Loucy (cell line): ENCODE results near the gene PDGFD.

Experiments used
- H2AFZ ChIP-seq: fragments of 200-600 bp; sonication (generic); 2 replicates; pipeline ENCODE4 v1.6.0; 2016; ENCODE audit warnings: antibody characterized with exemption, mild to moderate bottlenecking, low read length, moderate library complexity
- H3F3A ChIP-seq: fragments of 200-600 bp; 2 replicates; pipeline ENCODE4 v1.6.0; 2016; ENCODE audit warnings: antibody characterized with exemption, low read depth, mild to moderate bottlenecking
- H3K27me3 ChIP-seq: fragments of 200-600 bp; sonication (generic); 2 replicates; pipeline ENCODE4 v1.6.1; 2014; ENCODE audit warnings: low read length, mild to moderate bottlenecking; ENCODE audit not compliant: insufficient read depth, poor library complexity, severe bottlenecking
- H3K36me3 ChIP-seq: fragments of 200-600 bp; sonication (generic); 2 replicates; pipeline ENCODE4 v1.6.1; 2016; ENCODE audit warnings: low read length; ENCODE audit not compliant: insufficient read depth
- H3K4me1 ChIP-seq: fragments of 200-600 bp; sonication (generic); 2 replicates; pipeline ENCODE4 v1.5.1; 2014; ENCODE audit warnings: low read length, mild to moderate bottlenecking; ENCODE audit not compliant: insufficient read depth, poor library complexity, severe bottlenecking
- H3K4me2 ChIP-seq: fragments of 200-600 bp; sonication (generic); 2 replicates; pipeline ENCODE4 v1.6.0; 2014; ENCODE audit warnings: antibody characterized with exemption, low read length, low read depth, mild to moderate bottlenecking; ENCODE audit not compliant: poor library complexity, severe bottlenecking
- H3K4me3 ChIP-seq: fragments of 200-600 bp; sonication (generic); 2 replicates; pipeline ENCODE4 v1.5.1; 2014; ENCODE audit warnings: low read length, mild to moderate bottlenecking, mixed read lengths; ENCODE audit not compliant: poor library complexity, severe bottlenecking
- H3K79me2 ChIP-seq: fragments of 200-600 bp; sonication (generic); 2 replicates; pipeline ENCODE4 v1.6.1; 2014; ENCODE audit warnings: low read length; ENCODE audit not compliant: insufficient read depth
- H3K9ac ChIP-seq: fragments of 200-600 bp; sonication (generic); 2 replicates; pipeline ENCODE4 v1.6.0; 2014; ENCODE audit warnings: mild to moderate bottlenecking, low read depth, low read length, moderate library complexity; ENCODE audit not compliant: poor library complexity, severe bottlenecking
- H3K9me2 ChIP-seq: fragments of 200-600 bp; sonication (generic); replicated peaks from 2 replicates; pipeline ENCODE4 v1.6.1; 2016; ENCODE audit warnings: low read depth, low read length, mixed read lengths
- H3K9me3 ChIP-seq: fragments of 200-600 bp; sonication (generic); 2 replicates; pipeline ENCODE4 v1.6.1; 2014; ENCODE audit warnings: mild to moderate bottlenecking, antibody characterized with exemption, low read length, low read depth; ENCODE audit not compliant: insufficient read depth
- H4K20me1 ChIP-seq: fragments of 200-600 bp; sonication (generic); 2 replicates; pipeline ENCODE4 v1.6.0; 2014; ENCODE audit warnings: antibody characterized with exemption, low read length, mild to moderate bottlenecking; ENCODE audit not compliant: insufficient read depth, poor library complexity, severe bottlenecking
- EZH2phosphoT487 ChIP-seq: fragments of 200-600 bp; IDR thresholded peaks from 2 replicates; pipeline ENCODE4 v1.6.1; 2018; ENCODE audit warnings: antibody characterized with exemption, mild to moderate bottlenecking, moderate library complexity, borderline replicate concordance
- TF ChIP-seq, protein P1 (sequence below): fragments of 200-600 bp; sonication (generic); conservative IDR thresholded peaks from 2 replicates; pipeline ENCODE4 v1.5.1; 2014; ENCODE audit warnings: mild to moderate bottlenecking, antibody characterized with exemption, low read length

PDGFD gene

DNA sequence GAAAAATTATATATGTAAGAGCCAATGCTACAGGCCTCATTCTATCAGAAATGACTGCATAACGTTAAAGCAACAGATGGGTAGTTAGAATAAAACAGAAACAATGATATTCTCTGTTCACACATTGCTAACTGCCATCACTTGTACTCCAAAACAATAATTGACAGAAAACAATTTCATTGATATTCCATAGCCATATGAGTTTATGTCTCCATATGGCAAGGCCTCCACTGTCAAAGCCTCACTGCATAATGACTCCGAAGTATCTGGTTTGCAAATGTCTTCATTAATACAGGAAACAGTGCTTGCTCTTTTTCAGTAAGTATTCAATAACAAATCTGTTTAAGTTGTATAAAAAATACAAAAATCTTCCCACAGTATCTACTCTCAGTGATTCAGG lies 117.6 kb downstream of the PDGFD start:
- H3K4me1 ChIP-seq = peaks cover 5% of the 10 kb centered on the region
- TF ChIP-seq, protein P1, sequence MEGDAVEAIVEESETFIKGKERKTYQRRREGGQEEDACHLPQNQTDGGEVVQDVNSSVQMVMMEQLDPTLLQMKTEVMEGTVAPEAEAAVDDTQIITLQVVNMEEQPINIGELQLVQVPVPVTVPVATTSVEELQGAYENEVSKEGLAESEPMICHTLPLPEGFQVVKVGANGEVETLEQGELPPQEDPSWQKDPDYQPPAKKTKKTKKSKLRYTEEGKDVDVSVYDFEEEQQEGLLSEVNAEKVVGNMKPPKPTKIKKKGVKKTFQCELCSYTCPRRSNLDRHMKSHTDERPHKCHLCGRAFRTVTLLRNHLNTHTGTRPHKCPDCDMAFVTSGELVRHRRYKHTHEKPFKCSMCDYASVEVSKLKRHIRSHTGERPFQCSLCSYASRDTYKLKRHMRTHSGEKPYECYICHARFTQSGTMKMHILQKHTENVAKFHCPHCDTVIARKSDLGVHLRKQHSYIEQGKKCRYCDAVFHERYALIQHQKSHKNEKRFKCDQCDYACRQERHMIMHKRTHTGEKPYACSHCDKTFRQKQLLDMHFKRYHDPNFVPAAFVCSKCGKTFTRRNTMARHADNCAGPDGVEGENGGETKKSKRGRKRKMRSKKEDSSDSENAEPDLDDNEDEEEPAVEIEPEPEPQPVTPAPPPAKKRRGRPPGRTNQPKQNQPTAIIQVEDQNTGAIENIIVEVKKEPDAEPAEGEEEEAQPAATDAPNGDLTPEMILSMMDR = no peak
- no peak for TF ChIP-seq EZH2phosphoT487
- H3K36me3 ChIP-seq = no peaks in the 10 kb centered on the region
- no peaks in the 10 kb centered on the region for H4K20me1 ChIP-seq
- H3K4me3 ChIP-seq = no peak overlapping the region
- H3K9ac ChIP-seq = no peak overlapping the region
- H3K27me3 ChIP-seq = no peaks in the 10 kb centered on the region
- H3F3A ChIP-seq = no peaks in the 10 kb centered on the region
- H3K79me2 ChIP-seq = no peaks in the 10 kb centered on the region
- no peaks in the 10 kb centered on the region for H3K9me3 ChIP-seq
- H3K4me2 ChIP-seq = no peak overlapping the region
- H2AFZ ChIP-seq = no peak overlapping the region
- H3K9me2 ChIP-seq = no peaks in the 10 kb centered on the region

DNA sequence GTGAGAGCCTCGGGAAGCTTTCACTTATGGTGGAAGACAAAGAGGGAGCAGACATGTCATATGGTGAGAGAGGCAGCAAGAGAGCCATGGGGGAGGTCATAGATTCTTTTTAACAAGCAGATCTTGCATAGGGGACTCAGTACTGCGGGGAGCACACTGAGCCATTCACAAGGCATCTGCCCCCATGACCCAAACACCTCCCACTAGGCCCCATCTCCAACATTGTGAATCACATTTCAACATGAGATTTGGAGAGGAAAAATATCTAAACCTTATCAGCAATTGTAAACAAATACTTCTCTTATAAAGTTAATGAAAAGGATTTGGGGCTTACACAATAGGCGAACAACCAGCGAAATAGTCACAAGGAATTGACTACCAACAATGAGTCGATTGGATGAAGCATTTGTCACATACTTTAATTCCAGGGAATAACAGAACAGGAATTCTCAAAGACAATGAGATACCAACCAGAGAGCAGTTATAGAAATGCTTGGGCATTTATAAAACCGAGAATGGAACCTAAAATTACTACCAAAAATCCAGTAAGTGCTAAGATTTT lies 120.2 kb downstream of the PDGFD start:
- H3K4me1 ChIP-seq = no peaks in the 10 kb centered on the region
- H3K9ac ChIP-seq = no peak overlapping the region
- no peaks in the 10 kb centered on the region for H3K27me3 ChIP-seq
- no peaks in the 10 kb centered on the region for H3K9me3 ChIP-seq
- no peak overlapping the region for H3K4me3 ChIP-seq
- H3K4me2 ChIP-seq = no peak overlapping the region
- H3K36me3 ChIP-seq = no peaks in the 10 kb centered on the region
- no peaks in the 10 kb centered on the region for H3K79me2 ChIP-seq
- no peaks in the 10 kb centered on the region for H3K9me2 ChIP-seq
- no peaks in the 10 kb centered on the region for H4K20me1 ChIP-seq
- no peak overlapping the region for H2AFZ ChIP-seq
- no peaks in the 10 kb centered on the region for H3F3A ChIP-seq
- TF ChIP-seq, protein P1 = no peak
- no peak for TF ChIP-seq EZH2phosphoT487

DNA sequence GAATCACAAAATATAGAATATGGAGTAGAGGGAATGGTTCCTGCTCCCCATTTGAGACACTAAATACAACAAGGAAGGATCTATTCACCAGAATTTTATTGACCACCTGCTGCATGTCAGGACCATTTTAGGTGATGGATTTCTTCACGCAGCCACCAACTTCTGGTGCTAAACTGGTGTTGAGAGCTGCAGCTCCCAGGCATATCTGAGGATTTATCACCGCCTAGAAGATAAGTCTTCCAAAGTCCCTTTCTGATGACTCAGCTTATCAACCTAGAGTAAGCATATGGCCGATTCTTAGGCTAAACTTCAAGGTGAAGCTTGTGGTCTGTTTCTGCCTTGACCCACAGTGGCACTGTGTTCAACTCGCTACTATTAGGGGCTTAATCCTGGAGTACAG lies 120.8 kb downstream of the PDGFD start:
- no peak overlapping the region for H3K9ac ChIP-seq
- H3K9me2 ChIP-seq = no peaks in the 10 kb centered on the region
- H3K79me2 ChIP-seq = no peaks in the 10 kb centered on the region
- no peaks in the 10 kb centered on the region for H3K9me3 ChIP-seq
- H3K36me3 ChIP-seq = no peaks in the 10 kb centered on the region
- no peak overlapping the region for H3K4me2 ChIP-seq
- H3K4me1 ChIP-seq = no peaks in the 10 kb centered on the region
- no peak overlapping the region for H3K4me3 ChIP-seq
- no peaks in the 10 kb centered on the region for H4K20me1 ChIP-seq
- TF ChIP-seq EZH2phosphoT487 = no peak
- TF ChIP-seq, protein P1 = no peak
- H3F3A ChIP-seq = no peaks in the 10 kb centered on the region
- H2AFZ ChIP-seq = no peak overlapping the region
- no peaks in the 10 kb centered on the region for H3K27me3 ChIP-seq
